Measurements from ENCODE around the gene LGALS3BP.

DNA sequence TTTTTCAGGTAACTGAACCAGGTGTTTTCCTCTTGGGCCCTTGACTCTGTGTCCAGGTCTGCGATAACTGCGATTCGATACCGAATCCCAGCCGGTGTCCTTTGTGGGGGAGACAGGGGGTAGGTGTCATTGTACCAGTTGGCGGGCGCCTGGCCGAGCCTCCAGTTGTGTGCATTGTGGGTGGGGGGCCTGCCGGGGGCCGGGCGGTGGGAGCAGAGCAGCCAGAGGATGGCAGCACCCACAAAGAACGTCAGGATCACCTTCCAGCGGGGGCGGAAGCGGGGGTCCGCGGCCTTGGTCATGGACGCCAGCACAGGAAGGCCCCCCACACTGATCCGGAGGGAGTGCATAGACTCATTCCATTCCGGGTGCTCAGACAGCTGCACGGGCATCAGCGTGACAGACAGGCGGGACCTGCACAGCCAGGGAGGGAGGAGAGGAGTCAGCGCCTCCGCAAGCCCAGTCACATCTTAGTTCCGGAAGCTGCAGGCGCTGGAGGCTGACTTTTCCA is 17.6 kb upstream of the LGALS3BP start:
- TF ChIP-seq, protein P1, sequence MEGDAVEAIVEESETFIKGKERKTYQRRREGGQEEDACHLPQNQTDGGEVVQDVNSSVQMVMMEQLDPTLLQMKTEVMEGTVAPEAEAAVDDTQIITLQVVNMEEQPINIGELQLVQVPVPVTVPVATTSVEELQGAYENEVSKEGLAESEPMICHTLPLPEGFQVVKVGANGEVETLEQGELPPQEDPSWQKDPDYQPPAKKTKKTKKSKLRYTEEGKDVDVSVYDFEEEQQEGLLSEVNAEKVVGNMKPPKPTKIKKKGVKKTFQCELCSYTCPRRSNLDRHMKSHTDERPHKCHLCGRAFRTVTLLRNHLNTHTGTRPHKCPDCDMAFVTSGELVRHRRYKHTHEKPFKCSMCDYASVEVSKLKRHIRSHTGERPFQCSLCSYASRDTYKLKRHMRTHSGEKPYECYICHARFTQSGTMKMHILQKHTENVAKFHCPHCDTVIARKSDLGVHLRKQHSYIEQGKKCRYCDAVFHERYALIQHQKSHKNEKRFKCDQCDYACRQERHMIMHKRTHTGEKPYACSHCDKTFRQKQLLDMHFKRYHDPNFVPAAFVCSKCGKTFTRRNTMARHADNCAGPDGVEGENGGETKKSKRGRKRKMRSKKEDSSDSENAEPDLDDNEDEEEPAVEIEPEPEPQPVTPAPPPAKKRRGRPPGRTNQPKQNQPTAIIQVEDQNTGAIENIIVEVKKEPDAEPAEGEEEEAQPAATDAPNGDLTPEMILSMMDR (conservative IDR thresholded peaks at IDR 0.05): no peak
- no peak for TF ChIP-seq ZFX (IDR thresholded peaks at IDR 0.05)
